ENCODE measurements around the gene ACOXL. TPM values are rescaled to one million over a fixed set of nuclear protein-coding genes. Genes with fewer than 3 reads are reported as not detected.

The ACOXL gene
- total and polyA plus RNA-seq, 9 of the 15 experiments (the other 6 are each of a cell fraction or from before 2014, with no cell fraction given) = 0.31 to 0.56 TPM; not detected in 7

DNA sequence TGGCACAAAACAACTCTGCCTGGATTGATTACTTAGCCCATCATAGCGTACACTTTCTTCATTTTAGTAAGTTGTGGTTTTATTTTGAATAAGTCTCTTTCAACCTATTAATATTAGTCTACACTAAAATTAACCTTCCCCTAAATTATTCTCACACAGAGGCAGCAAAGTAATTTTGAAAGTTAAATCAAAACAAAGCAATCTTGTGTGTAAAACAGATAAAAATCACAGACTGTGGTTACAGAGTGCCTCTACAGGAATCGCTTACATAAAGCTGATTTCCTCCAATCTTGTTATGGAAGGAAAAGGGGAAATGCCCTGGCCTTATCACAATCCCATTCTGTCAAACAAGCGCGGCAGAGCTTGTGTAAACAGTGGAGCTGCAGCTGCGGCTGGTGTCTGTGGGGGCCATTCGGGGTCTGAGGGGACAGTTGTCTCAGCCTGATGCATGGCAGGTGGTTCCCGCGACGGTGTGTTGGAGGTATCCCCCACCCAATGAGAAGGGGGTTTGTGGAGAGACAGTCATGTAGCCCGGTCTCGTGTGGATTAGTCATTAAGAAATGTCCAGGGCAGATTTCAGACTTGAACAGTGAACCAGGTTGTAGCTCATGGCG lies 430.5 kb downstream of the ACOXL start (continued):
- TF ChIP-seq RCOR1 (IDR thresholded peaks at IDR 0.05; ENCODE audit: borderline replicate concordance in 1 of 2, low read depth in 2 of 2, low read length in 2 of 2) (peak; percentile 99 to 100), FOXA3 (CRISPR knock-in tag; conservative IDR thresholded peaks at IDR 0.05 in 1 of 2, IDR thresholded peaks at IDR 0.05 in 1 of 2) (peak; percentile 96 to 98), CTBP1 (IDR thresholded peaks at IDR 0.05; ENCODE audit: borderline replicate concordance) (peak; percentile 56; the same call in 1 of the 2 replicates), SMAD2 (IDR thresholded peaks at IDR 0.05; ENCODE audit: low read depth, low read length) (no peak), ZNF695 (CRISPR knock-in tag; IDR thresholded peaks at IDR 0.05) (no peak), CBX2 (IDR thresholded peaks at IDR 0.05; ENCODE audit: insufficient read depth, low read length, poor library complexity, severe bottlenecking) (no peak), ZNF76 (CRISPR knock-in tag; IDR thresholded peaks at IDR 0.05; ENCODE audit: borderline replicate concordance) (no peak), GABPB2 (CRISPR knock-in tag; conservative IDR thresholded peaks at IDR 0.05) (no peak), TBL1XR1 (IDR thresholded peaks at IDR 0.05; ENCODE audit: low read length in 2 of 2) (peak in 1 of 2 experiments; percentile 65; a peak in 2 of 4 replicates), PML (IDR thresholded peaks at IDR 0.05; ENCODE audit: low read length) (peak; percentile 51; the same call in 1 of the 2 replicates), KLF1 (tag; IDR thresholded peaks at IDR 0.05) (no peak), HNRNPLL (IDR thresholded peaks at IDR 0.05; ENCODE audit: low read depth, low read length, poor library complexity, severe bottlenecking) (no peak), TEAD4 (IDR thresholded peaks at IDR 0.05; ENCODE audit: low read length) (peak; percentile 90), TEAD4 (CRISPR knock-in tag; IDR thresholded peaks at IDR 0.05; ENCODE audit: borderline replicate concordance) (no peak), ZNF282 (CRISPR knock-in tag; IDR thresholded peaks at IDR 0.05) (no peak), KDM5B (IDR thresholded peaks at IDR 0.05; ENCODE audit: insufficient replicate concordance, low read depth, low read length) (no peak), SNIP1 (IDR thresholded peaks at IDR 0.05; ENCODE audit: low read depth) (no peak), SAP30 (IDR thresholded peaks at IDR 0.05; ENCODE audit: borderline replicate concordance, insufficient read depth, low read depth, low read length, poor library complexity, severe bottlenecking) (no peak), NCOA4 (IDR thresholded peaks at IDR 0.05; ENCODE audit: partially characterized antibody) (no peak), MXI1 (IDR thresholded peaks at IDR 0.05; ENCODE audit: low read depth, low read length) (no peak), CHD4 (IDR thresholded peaks at IDR 0.05; ENCODE audit: insufficient read depth, insufficient replicate concordance, low read depth, low read length, poor library complexity, severe bottlenecking) (no peak), BRD4 (IDR thresholded peaks at IDR 0.05) (no peak), HDGF (IDR thresholded peaks at IDR 0.05) (no peak), ZNF134 (CRISPR knock-in tag; conservative IDR thresholded peaks at IDR 0.05) (no peak)
- TF ChIP-seq, protein P1, sequence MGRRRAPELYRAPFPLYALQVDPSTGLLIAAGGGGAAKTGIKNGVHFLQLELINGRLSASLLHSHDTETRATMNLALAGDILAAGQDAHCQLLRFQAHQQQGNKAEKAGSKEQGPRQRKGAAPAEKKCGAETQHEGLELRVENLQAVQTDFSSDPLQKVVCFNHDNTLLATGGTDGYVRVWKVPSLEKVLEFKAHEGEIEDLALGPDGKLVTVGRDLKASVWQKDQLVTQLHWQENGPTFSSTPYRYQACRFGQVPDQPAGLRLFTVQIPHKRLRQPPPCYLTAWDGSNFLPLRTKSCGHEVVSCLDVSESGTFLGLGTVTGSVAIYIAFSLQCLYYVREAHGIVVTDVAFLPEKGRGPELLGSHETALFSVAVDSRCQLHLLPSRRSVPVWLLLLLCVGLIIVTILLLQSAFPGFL (CRISPR knock-in tag; IDR thresholded peaks at IDR 0.05) = no peak
- TF ChIP-seq, protein P2, sequence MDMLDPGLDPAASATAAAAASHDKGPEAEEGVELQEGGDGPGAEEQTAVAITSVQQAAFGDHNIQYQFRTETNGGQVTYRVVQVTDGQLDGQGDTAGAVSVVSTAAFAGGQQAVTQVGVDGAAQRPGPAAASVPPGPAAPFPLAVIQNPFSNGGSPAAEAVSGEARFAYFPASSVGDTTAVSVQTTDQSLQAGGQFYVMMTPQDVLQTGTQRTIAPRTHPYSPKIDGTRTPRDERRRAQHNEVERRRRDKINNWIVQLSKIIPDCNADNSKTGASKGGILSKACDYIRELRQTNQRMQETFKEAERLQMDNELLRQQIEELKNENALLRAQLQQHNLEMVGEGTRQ (CRISPR knock-in tag; IDR thresholded peaks at IDR 0.05) = no peak
- TF ChIP-seq, protein P3, sequence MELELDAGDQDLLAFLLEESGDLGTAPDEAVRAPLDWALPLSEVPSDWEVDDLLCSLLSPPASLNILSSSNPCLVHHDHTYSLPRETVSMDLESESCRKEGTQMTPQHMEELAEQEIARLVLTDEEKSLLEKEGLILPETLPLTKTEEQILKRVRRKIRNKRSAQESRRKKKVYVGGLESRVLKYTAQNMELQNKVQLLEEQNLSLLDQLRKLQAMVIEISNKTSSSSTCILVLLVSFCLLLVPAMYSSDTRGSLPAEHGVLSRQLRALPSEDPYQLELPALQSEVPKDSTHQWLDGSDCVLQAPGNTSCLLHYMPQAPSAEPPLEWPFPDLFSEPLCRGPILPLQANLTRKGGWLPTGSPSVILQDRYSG (tag; conservative IDR thresholded peaks at IDR 0.05; ENCODE audit: low read depth) = peak; percentile 50; the same call in 1 of the 2 replicates

All from K562 (cell line).